ENCODE measurements around the gene IL17D.
"Not testable (repeated sequence)": the region's sequence is repeated elsewhere in the genome, so short reads cannot be mapped to it uniquely, and the experiment has no call there.

DNA sequence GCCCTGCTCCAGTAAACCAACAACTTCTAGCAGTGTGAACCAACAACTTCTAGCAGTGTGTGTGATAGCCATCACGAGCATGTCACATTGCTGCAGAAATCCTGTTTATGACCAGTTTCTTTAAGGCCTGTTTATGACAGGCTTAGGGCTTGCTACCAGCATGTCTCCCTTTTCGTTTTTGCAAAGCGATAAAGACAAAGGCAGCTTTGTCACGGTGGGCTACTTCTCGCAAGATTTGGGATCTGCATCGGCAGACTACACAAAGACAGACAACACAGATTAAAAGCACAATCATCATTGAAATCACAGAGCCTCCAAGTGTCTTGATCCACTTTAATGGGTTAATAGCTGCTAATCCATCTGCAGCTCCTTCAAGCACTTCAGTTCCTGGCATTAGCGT is 24.9 kb upstream of the IL17D start:
- TF ChIP-seq, protein P1, sequence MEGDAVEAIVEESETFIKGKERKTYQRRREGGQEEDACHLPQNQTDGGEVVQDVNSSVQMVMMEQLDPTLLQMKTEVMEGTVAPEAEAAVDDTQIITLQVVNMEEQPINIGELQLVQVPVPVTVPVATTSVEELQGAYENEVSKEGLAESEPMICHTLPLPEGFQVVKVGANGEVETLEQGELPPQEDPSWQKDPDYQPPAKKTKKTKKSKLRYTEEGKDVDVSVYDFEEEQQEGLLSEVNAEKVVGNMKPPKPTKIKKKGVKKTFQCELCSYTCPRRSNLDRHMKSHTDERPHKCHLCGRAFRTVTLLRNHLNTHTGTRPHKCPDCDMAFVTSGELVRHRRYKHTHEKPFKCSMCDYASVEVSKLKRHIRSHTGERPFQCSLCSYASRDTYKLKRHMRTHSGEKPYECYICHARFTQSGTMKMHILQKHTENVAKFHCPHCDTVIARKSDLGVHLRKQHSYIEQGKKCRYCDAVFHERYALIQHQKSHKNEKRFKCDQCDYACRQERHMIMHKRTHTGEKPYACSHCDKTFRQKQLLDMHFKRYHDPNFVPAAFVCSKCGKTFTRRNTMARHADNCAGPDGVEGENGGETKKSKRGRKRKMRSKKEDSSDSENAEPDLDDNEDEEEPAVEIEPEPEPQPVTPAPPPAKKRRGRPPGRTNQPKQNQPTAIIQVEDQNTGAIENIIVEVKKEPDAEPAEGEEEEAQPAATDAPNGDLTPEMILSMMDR (IDR thresholded peaks at IDR 0.05): not testable (repeated sequence)
- TF ChIP-seq POLR2A (IDR thresholded peaks at IDR 0.05): not testable (repeated sequence)

Data from adrenal gland (tissue), 5 donors.